Measurements from ENCODE around the gene CSRNP3. TPM values are rescaled to one million over a fixed set of nuclear protein-coding genes. Genes with fewer than 3 reads are reported as not detected.

CSRNP3 gene
- total and polyA plus RNA-seq, 2 donors (not counting 1 experiment from before 2014, with no cell fraction given): not detected

- Mint-ChIP-seq H3K4me1 (no peaks in the 10 kb centered on the region), H3K4me3 (no peak overlapping the region), H3K27ac (no peak overlapping the region), H3K27me3 (peaks cover 4% of the 10 kb centered on the region), H3K9me3 (ENCODE audit: insufficient read depth) (no peaks in the 10 kb centered on the region)
- 84% methylated on average over 7 of the region's 10 CpGs for WGBS (ENCODE audit: insufficient coverage)
- Histone ChIP-seq H3K9me3 (ENCODE audit: control extremely low read depth in 1 of 3, control insufficient read depth in 2 of 3, insufficient read depth in 1 of 3, low read length in 2 of 3) (no peaks in the 10 kb centered on the region), H2AFZ (ENCODE audit: insufficient read depth, low read depth, low read length, poor library complexity, severe bottlenecking) (no peak overlapping the region), H3K4me2 (replicated peaks; ENCODE audit: low read depth, low read length, poor library complexity, severe bottlenecking) (no peak overlapping the region), H3K36me3 (replicated peaks in 1 of 2; ENCODE audit: control extremely low read depth in 1 of 2, control insufficient read depth in 1 of 2, extremely low read depth in 1 of 2, insufficient read depth in 2 of 2, low read length in 1 of 2) (no peaks in the 10 kb centered on the region), H3K27ac (ENCODE audit: low read length in 2 of 2) (no peak overlapping the region), H3K4me3 (ENCODE audit: control extremely low read depth in 1 of 5, extremely low read depth in 1 of 5, insufficient read depth in 1 of 5, low read depth in 2 of 5, low read length in 4 of 5) (no peak overlapping the region), H3K4me1 (ENCODE audit: control insufficient read depth in 2 of 2, insufficient read depth in 2 of 2, low read length in 2 of 2) (no peaks in the 10 kb centered on the region), H3K79me2 (ENCODE audit: control insufficient read depth, insufficient read depth, low read length) (no peaks in the 10 kb centered on the region), H4K20me1 (ENCODE audit: control insufficient read depth, insufficient read depth, low read length, poor library complexity, severe bottlenecking) (no peaks in the 10 kb centered on the region), H3K27me3 (replicated peaks in 1 of 4; ENCODE audit: control extremely low read depth in 1 of 4, control insufficient read depth in 3 of 4, insufficient read depth in 4 of 4, low read length in 3 of 4) (no peaks in the 10 kb centered on the region), H3K9ac (ENCODE audit: low read length) (no peak overlapping the region)
- TF ChIP-seq CTCF (IDR thresholded peaks at IDR 0.05) (no peak), EZH2 (IDR thresholded peaks at IDR 0.05; ENCODE audit: borderline replicate concordance, insufficient read depth, low read depth, low read length, poor library complexity, severe bottlenecking) (no peak)
- intact Hi-C loops (cut with micrococcal nuclease): no loop called here
- ChIA-PET CTCF (no interaction called here), POLR2A (no interaction called here)
- no peak for ATAC-seq (ENCODE audit: low read depth)
- DNase-seq: no peak
These were observed 153.7 kb downstream of the CSRNP3 start for GRCh38 chr2:165623161-165623560.

DNA sequence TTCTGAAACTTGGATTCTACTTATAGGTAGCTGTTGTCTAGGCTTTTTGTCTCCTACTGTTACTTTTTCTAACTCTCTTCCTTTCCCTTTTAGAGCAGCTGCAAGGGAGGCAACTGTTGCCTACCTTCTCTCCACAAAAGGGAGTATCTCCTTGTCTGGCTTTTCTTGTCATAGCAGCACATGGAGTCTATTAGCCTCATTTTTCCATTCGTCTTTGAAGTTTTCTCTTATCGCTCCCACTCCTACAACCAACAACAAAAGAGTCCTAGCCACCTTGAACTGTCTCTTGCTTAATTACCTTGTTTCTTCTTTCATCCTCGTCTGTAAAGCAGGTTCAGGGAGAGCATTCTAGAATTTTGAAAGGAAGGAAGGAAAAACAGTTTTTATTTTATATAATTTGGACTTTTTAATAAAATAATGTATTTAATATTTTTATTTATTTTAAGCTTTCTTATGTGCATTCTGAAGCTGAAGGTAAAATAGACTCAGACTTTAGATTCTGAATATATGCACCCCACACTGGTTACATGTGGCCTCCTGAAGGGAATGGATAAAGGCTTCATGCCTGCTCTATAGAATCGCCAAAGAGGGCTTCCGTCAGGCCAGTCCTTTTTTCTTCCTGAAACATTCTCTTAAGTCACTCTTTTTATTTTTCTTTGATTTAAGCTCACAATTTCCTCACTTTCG is 154.4 kb downstream of the CSRNP3 start:
- H3K27me3 ChIP-seq (replicated peaks in 1 of 4; ENCODE audit: control extremely low read depth in 1 of 4, control insufficient read depth in 3 of 4, insufficient read depth in 4 of 4, low read length in 3 of 4): no peaks in the 10 kb centered on the region
- no peaks in the 10 kb centered on the region for H3K79me2 ChIP-seq (ENCODE audit: control insufficient read depth, insufficient read depth, low read length)
- Mint-ChIP-seq H3K4me3 (no peak overlapping the region), H3K9me3 (ENCODE audit: insufficient read depth) (no peaks in the 10 kb centered on the region), H3K4me1 (no peaks in the 10 kb centered on the region), H3K27me3 (peaks cover 4% of the 10 kb centered on the region), H3K27ac (no peak overlapping the region)
- no peak for ATAC-seq (ENCODE audit: low read depth)
- intact Hi-C loops (cut with micrococcal nuclease): no loop called here
- TF ChIP-seq CTCF (IDR thresholded peaks at IDR 0.05) (no peak), EZH2 (IDR thresholded peaks at IDR 0.05; ENCODE audit: borderline replicate concordance, insufficient read depth, low read depth, low read length, poor library complexity, severe bottlenecking) (no peak)
- CTCF ChIA-PET: no interaction called here
- H3K9ac ChIP-seq (ENCODE audit: low read length): no peak overlapping the region
- H3K9me3 ChIP-seq (ENCODE audit: control extremely low read depth in 1 of 3, control insufficient read depth in 2 of 3, insufficient read depth in 1 of 3, low read length in 2 of 3): no peaks in the 10 kb centered on the region
- no peak overlapping the region for H2AFZ ChIP-seq (ENCODE audit: insufficient read depth, low read depth, low read length, poor library complexity, severe bottlenecking)
- no peak overlapping the region for H3K27ac ChIP-seq (ENCODE audit: low read length in 2 of 2)
- no peaks in the 10 kb centered on the region for H3K36me3 ChIP-seq (replicated peaks in 1 of 2; ENCODE audit: control extremely low read depth in 1 of 2, control insufficient read depth in 1 of 2, extremely low read depth in 1 of 2, insufficient read depth in 2 of 2, low read length in 1 of 2)
- no peaks in the 10 kb centered on the region for H3K4me1 ChIP-seq (ENCODE audit: control insufficient read depth in 2 of 2, insufficient read depth in 2 of 2, low read length in 2 of 2)
- 100% methylated on average over 4 of the region's 6 CpGs for WGBS (ENCODE audit: insufficient coverage)
- POLR2A ChIA-PET: no interaction called here
- H4K20me1 ChIP-seq (ENCODE audit: control insufficient read depth, insufficient read depth, low read length, poor library complexity, severe bottlenecking): no peaks in the 10 kb centered on the region
- H3K4me3 ChIP-seq (ENCODE audit: control extremely low read depth in 1 of 5, extremely low read depth in 1 of 5, insufficient read depth in 1 of 5, low read depth in 2 of 5, low read length in 4 of 5): no peak overlapping the region
- DNase-seq: no peak
- no peak overlapping the region for H3K4me2 ChIP-seq (replicated peaks; ENCODE audit: low read depth, low read length, poor library complexity, severe bottlenecking)
